GM18870 (cell line): ENCODE data around the gene NFIX.

Experiments used
- ATAC-seq: cut with Tn5 transposase; IDR thresholded peaks from one replicate; pipeline ENCODE4 v1.9.1; 2021; ENCODE audit warnings: moderate library complexity; ENCODE audit not compliant: unreplicated experiment

Gene NFIX

GRCh38 chr19:13100031-13100588, 104.8 kb downstream of the NFIX start:
- no peak for ATAC-seq

- no peak for ATAC-seq
Measured at GRCh38 chr19:13100841-13101589, 105.7 kb downstream of the NFIX start.

- ATAC-seq = no peak
Measured at GRCh38 chr19:13101590-13102415, 106.5 kb downstream of the NFIX start.

- no peak for ATAC-seq
Measured at GRCh38 chr19:13102416-13102665, 107.1 kb downstream of the NFIX start.

- ATAC-seq = no peak
Measured at GRCh38 chr19:13102666-13103580, 107.6 kb downstream of the NFIX start, which contains the start of gene LYL1. LYL1 (minus strand) TSS chr19:13102858; CDS start chr19:13101171, 1,687 bp downstream.

GRCh38 chr19:13103581-13104359, 108.5 kb downstream of the NFIX start:
- ATAC-seq = no peak

- ATAC-seq = no peak
Measured at GRCh38 chr19:13104360-13104847, 109.1 kb downstream of the NFIX start.

- ATAC-seq = no peak
Measured at GRCh38 chr19:13104848-13105711, 109.8 kb downstream of the NFIX start.

- no peak for ATAC-seq
Measured at GRCh38 chr19:13109361-13110098, 114.3 kb downstream of the NFIX start.

- no peak for ATAC-seq
Measured at GRCh38 chr19:13110099-13110610, 114.9 kb downstream of the NFIX start.

- ATAC-seq = no peak
Measured at GRCh38 chr19:13112555-13112954, 117.3 kb downstream of the NFIX start.

- ATAC-seq = no peak
Measured at GRCh38 chr19:13115936-13116281, 120.6 kb downstream of the NFIX start.

- ATAC-seq = peak; percentile 49
Measured at GRCh38 chr19:13116282-13117175, 121.3 kb downstream of the NFIX start, which contains the start of gene TRMT1. TRMT1 (minus strand) TSS chr19:13116740; CDS start chr19:13116399, 341 bp downstream.

- ATAC-seq = peak; percentile 10
Measured at GRCh38 chr19:13117176-13117771, 122.0 kb downstream of the NFIX start.

GRCh38 chr19:13117772-13118423, 122.6 kb downstream of the NFIX start, which contains the start of gene NACC1:
NACC1 (plus strand) TSS chr19:13118264; CDS start chr19:13135208, 16,944 bp downstream.
- ATAC-seq = no peak
